ENCODE data around the gene IL20.

The IL20 gene

DNA sequence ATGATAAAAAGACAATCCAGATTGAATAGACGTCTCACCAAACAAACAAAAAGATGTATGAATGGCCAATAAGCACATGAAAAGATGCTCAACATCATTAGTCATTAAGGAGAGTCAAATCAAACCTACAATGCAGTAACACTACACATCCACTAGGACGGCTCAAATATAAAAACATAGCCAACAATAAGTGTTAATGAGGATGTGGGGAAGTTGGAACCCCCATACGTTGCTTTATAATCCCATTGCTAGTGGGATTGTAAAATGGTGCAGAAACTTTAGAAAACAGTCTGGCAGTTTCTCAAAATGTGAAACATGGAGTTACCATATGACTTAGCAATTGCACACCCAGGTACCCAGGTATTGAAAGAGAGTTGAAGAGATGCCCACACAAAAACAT is 17.1 kb downstream of the IL20 start:
- no peak for DNase-seq

DNA sequence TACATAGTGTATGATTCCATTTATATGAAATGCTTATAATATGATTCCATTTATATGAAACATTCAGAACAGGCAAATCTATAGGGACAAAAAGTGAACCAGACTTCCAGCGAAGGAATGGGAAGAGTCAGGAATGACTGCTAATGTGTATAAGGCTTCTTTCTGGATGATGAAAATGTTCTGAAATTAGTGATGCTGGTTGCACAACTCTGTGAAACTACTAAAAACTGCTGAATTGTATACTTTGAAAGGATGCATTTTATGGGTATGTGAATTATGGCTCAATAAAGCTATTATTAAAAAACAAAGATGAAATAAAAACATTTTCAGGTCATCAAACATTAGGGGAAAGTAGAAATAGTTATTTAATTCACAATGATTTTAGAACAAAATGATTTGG is 17.7 kb downstream of the IL20 start:
- no peak for DNase-seq

DNA sequence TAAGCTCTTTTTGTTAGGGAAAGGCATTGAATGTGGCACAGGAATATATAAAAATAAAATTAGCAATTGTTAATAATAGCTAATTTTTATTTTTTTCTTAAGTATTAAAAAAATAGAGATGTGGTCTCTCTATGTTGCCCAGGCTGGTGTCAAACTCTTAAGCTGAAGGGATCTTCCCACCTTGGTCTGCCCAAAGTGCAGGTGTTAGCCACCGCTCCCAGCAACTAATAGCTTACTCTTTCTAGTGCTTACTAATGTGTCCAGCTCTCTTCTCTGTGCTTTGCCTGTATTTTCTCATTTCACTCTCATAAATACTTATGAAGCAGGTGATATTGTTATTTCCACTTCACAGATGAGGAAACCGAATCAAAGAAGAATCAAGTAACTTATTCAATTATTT is 18.5 kb downstream of the IL20 start:
- no peak for DNase-seq

DNA sequence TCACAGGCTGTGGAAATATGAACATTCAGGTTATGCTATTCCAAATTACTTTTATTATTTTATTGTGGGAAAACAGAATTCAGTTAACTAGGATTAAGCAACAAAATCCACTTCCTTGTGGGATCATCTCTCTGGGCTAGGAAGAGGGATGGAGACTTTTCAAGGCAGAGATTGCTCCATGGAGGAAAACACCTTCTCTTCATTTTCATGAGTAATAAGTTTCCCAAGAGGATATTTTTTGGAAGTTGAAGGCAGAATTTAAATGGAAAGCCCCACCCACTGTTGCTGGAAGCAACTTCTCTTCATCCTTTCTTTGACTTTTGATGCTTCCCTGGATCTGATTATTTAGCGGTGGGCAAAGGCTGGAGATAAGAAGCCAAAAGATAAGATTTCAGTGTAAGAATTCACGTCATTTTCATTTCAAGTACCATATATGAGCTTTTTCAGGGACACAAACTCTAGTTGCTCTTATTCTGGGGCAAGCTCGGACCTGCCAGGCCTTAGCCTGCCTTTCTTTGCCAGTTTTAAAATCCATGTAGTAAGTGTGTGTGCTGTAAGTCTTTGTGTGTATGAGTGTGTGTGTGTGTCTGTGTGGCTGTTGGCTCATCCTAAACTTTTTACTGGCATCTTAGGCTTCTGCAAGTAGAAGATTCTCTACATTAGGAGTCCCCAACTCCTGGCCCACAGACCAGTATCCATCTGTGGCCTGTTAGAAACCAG is 20.1 kb downstream of the IL20 start:
- no peak for DNase-seq

DNA sequence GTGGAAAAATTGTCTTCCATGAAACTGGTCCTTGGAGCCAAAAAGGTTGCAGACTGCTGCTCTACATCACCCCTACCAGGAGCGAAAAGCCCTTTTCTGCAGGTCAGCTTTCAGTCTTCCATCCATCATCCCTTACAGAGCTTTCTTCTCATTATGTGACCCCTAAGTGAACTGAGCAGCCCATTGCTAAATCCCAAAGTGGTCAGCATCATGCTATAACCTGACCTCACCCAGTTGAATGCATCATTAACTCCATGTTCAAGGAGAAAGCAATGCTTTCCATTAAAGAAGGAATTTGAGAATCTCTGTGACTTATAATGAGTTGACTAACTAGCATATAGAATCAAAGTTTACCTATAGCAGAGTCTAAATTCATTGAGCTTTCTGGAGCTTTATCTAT is 21.4 kb downstream of the IL20 start:
- no peak for DNase-seq

DNA sequence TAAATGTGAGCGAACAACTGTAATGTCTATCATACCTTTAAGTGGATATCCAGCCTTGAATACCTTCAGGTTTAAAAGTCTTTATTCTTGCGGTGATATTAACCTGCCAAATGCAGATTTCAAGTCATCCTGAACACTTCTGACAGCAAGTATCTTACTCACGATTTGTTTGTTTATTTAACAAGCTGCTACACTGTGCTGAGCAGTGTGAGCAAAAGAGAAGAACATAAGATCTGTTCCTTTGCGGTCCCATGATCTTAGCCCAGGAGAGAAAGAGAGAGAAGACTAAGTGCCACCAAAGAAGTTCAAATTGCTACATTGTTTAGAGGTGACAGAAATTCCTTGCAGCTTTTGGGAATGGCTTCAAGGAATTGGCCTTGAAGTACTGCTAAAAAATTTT is 22.3 kb downstream of the IL20 start:
- DNase-seq, result no peak

DNA sequence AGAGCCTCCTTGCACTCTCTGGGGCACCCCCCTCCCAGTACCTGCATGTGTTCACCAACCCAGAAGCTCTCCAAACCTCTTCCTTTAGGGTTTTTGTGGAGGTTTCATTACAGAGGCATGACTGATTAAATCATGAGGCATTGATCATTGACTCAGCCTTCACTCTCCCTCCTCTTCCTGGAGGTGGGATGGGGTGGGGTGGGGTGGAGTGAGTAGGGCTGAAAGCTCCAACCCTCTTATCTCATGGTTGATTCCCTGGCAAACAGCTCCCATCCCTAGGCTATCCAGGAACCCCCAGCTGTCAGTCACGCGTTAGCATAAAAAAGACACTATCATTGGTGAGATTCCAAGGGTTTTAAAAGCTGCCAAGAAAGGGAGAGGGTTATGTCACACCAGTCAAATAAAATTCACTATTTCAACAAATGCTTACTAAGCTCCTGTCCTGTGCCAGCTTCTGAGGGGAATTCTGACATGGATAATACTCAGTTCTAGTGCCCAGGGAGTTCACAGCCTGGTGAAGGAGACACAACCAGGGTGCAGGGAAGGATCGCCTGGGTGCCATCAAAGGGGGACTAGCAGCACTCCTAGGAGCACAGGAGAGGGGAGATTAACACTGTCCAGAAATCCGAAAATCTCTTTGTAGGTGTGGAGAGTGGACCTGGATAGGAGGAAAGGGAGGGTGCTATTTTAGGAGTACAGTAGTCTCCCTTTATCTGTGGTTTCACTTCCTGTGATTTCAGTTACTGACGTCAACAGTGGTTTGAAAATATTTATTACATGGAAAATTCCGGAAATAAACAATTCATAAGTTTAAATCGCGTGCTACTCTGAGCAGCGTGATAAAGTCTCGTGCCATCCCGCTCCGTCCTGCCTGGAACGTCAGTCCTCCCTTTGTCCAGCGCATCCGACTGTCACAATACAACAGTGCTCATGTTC is 25.0 kb downstream of the IL20 start:
- DNase-seq, result no peak

DNA sequence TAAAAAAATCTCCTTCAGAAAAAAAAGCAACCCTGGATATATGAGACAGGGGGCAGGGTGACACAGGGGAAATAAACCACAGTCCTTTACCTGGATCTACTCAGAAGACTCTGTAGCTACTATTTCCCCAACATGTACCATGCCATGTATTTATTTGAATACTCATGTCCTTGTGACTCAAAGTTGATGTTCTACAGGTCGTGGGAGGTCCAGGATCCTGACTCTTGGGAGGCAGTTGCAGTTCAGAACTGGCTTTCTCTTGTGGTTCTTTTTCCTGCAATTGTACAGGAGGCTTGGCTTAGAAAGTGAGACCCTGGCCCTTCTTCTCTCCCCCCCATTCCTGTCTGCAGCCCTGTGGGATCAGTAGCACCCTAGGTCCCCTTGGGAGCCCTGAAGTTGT is 26.0 kb downstream of the IL20 start:
- no peak for DNase-seq

DNA sequence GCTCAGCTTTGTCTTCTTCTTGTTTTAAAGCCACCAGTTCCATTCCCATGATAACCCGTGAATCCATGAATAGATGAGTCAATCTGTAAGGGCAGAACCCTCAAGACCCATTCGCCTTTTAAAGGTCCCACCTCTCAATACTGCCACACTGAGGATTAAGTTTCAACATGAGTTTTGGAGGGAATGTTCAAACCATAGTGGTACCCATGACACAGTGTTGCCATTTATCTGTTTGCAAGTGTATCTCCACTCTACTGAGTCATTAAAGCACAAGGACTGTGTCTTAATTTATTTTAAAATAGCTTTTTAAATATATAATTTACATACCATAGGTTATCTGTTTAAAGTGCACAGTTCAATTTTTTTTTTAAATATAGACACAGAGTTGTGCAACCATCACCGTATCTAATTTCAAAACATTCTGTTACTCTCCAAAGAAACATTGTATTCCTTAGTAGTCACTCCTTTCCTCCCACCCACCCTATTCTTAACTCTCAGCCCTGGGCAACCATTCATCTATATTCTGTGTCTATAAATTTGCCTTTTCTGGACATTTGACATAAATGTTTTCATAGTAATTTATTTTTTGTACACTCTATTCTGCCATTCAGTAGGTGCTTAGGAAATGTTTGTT is 27.0 kb downstream of the IL20 start:
- DNase-seq, result no peak

DNA sequence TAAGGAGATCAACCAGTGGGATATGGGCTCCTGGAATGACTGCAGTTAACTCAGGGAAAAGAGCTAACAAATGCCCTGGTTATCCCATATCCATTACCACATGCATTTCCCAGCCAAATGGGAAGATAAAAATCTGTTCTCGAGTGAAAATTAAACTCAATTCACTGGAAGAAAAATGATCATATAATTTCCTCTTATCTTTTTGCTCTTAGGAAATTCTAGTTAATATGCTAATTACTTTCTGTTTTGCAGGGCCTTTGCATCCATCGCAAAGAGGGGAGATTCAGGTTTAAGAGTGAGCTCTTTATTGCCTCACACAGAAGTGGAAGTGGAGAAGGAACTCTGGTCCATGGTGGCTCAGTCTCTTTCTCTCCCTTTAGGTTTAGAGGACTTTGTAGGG is 28.0 kb downstream of the IL20 start:
- DNase-seq, result no peak

DNA sequence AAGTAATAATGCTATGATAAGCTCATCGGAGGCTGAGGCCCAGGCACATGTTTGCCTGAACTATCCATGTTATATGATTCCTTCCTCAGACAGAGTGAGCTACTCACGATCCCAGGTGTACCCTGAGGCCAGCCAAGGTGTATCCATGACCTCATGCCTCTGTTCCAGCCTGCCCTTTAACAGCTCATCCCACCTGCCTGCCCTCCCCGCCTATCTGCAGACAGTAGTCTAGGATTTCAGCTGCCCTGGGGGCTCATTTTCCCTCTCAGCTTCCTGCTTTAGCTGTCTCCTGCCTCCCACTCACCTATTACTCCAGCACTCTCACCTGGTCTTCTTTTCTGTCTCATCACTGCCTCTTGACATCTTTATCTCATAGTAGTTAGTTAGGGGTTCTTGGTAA is 29.9 kb downstream of the IL20 start:
- DNase-seq, result no peak

DNA sequence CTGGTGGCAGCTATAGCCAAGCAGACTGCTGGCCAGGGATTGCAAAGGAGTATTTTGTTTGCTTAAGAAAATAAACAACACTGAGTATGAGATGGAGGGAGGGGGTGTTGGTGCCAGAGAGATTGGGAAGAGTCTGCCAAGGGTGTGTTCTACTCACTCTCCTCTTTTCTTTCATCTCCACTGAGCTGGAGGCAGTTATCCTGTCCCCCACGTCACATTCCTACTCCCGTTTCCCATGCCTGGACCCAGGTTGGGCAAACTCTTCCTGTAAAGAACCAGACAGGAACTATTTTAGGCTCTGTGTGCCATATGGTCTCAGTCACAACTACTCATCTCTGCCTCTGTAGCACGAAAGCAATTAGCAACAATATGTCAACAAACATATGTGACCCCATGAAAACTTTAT is 30.4 kb downstream of the IL20 start:
- DNase-seq, result no peak

DNA sequence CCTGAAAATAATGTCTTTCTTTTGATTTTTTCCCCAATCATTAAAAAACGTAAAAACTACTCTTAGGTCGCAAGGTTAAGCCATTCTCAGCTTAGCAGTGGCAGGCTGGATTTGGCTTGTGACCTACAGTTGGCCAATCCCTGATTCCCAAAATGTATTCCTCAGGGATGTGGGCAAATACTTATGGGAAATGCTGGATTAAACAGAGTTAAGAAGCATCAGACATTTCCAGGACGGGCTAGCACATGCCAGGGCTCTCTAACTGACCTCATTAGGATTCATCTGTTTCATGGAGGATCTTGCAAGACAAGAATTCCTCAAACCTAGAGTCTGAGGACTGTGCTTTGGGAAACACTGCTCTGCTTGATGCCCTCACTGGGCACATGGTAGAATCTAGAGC is 30.8 kb downstream of the IL20 start:
- DNase-seq, result no peak

DNA sequence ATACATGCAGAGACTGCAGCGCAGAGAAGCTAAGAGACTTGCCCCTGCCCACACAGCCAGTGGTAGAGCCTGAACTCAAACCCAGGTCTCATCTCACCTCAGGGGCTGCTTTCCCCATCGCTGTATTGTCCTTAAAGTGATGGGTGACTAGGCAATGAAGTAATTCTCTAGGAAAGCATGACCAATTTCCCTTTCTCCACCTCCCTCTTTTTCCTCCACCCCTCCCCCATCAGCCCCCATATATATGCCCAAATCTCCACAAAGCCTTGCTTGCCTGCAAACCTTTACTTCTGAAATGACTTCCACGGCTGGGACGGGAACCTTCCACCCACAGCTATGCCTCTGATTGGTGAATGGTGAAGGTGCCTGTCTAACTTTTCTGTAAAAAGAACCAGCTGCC is 31.8 kb downstream of the IL20 start, which contains the start of gene IL24:
TSS of gene IL24 (plus strand) at position 269 of the 400 bp plus-strand sequence. CDS start 390 bp downstream, outside the sequence.
- peak; percentile 43 for DNase-seq

DNA sequence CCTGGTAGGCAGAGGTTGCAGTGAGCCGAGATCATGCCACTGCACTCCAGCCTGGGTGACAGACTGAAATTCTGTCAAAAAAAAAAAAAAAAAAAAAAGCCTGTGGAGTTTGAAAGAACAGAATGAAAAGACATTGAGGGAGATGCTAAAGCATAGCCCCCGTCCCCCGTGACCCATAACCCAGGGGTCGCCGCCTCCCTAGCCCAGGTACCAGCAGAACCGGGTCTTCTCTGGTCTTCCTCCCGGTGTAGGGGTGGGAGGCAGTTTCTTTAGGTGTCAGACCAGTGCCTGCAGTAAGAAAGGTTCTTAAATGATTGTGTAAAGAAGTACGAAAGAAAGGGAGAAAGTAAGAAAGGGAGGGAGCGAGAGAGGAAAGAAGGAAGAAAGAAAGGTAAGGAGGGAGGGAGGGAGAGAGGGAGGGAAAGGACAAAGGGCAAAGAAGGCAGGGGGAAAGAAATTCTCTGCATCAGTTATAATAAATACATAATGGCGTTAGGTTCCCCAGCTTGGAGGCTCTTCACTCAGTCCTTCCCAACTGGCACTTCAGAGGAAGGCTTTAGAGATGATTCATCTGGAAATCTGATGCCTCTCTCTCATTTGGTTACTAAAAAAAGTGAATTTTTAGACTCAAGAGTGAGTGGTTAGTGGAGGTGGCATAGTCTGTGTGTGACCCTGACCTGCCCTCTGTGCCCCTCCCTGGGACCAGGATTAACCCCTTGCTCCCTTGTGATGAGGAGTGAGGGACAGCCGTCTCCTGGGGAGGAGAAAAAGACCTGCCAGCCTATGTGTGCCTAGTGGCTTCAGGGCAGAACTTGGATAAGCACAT is 32.9 kb downstream of the IL20 start:
- no peak for DNase-seq

DNA sequence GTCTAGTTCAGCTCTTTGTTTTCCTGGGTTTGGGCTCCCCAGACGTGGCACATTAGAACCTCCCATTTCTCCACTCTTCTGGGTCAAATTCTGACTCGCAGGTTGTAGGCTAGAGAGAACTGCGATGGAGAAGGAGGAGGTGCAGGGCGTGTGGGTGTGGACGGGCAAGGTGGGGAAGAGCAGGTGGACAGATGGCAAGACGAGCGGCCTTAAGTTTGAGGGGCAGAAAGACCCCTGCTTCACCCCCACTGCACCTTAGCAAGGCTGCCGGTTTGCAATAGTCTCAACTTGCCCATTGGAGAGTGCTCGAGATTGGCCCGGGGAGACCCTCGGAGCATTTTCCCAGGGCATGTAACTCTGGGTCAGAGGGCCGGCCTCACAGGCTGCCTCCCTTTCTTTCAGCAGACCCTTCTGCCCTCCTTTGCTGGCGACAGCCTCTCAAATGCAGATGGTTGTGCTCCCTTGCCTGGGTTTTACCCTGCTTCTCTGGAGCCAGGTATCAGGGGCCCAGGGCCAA is 33.5 kb downstream of the IL20 start:
- DNase-seq, result no peak

DNA sequence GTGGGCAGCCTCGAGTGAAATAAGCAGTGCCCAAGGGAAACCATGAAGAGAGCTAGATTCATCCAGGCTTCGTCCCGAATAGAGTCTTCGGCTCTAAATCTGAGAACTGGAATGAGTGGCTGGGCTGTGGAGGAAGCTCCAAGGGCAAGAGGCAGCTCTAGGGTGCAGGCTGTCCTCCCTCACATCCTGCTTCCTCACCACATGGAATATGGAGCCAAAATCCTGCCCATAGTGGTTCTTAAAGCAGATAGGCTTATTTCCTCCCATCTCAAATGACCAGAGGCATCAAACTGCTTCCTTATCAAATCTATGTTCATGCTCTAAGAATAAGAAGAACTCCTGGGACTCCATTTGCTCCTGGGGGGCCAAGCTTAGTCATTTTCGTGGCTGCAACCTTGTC is 34.3 kb downstream of the IL20 start:
- DNase-seq, result no peak

DNA sequence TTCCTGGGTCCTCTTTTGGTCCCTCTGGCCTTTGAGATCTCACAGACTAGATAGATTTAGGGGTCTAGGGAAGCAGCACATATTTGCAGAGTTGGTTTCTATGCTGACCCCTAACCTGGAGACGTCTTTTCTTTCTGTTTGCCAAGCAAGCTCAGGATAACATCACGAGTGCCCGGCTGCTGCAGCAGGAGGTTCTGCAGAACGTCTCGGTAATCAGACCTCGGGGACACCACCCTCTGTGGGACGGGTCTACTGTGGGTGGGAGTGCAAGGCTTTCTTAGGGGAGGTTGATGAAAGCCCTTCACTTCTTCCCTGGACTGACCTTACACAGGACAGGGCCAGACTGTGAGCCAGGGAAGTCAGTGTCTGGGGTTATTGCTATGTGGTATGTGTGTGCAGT is 34.7 kb downstream of the IL20 start:
- no peak for DNase-seq

DNA sequence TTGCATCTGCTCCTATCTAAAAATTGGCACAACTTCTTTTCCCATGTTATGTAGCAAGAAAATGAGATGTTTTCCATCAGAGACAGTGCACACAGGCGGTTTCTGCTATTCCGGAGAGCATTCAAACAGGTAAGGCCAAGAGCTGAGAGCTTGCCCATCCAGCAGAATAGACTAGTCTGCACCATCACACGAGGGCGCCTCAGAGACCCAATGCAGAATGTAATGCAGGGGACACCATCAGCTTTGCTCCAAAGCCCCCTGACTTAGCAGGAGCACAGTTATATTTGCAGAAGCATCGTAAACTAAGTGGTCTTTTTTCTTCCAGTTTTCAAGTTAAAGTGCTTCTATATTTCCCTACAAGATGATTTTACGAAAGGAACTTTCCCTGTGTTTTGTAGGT is 36.5 kb downstream of the IL20 start:
- no peak for DNase-seq

DNA sequence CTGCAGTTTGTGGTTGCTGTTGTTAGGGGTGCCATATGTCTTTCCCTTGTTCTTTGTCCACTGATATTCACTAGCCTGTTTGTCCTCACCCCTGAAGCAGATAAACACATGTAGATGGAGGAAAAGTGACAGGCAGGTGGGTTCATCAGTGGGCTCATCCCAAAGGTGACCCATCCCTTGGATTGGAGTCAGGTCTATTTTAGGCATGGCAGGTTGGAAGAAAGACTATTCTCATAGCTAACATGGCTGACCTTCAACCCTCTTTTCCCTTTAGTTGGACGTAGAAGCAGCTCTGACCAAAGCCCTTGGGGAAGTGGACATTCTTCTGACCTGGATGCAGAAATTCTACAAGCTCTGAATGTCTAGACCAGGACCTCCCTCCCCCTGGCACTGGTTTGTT is 37.3 kb downstream of the IL20 start:
- DNase-seq, result no peak

DNA sequence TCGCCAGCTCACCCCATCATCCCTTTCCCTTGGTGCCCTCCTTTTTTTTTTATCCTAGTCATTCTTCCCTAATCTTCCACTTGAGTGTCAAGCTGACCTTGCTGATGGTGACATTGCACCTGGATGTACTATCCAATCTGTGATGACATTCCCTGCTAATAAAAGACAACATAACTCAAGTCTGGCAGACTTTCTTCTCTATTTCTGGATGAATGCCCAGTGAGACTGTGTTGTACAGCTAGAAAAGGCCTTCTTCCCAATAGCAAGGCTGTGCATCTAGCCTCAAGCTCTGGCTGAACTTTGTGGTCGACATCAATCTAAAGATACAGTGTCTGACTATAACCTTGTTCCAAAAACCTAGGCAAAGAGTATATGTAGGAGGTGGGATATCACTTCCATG is 38.3 kb downstream of the IL20 start:
- no peak for DNase-seq

DNA sequence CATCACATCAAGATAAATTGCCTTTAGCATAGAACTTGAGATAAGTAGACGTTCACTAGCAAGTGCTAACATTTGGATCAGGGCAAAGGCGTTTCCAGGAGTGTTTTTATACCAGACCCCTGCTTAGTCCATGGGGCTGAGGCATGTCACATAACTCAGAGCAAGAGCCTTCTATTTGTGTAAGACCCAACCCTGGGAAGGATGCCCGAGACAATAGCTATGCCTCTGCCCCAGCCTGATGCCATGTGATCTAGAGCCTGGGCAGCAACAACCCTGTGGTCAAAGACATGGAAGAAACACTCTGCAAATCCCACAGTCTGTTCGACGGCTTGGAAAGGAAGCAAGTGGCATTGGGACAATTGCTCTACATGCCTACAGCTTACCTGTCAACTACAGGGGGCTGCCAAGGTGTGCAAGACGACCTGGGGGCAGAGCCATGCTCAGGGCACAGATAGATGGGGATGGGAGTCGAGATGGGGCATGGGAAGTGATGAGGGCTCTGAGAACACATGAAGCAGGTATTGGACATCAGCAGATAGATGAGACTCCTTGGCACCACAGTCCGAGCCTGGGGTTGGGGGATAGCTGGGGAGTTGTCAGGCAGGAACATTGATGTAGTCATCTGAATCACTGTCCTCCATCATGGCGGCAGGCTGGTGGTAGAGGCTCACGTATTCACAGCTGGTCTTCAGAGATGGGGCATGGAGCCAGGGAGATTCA is 39.2 kb downstream of the IL20 start:
- no peak for DNase-seq

All from stimulated activated naive CD4-positive, alpha-beta T cell treated with Interleukin-2 at 50 U/mL for 16 hours (primary cell).